Heart left ventricle (tissue), 13 donors: ENCODE data around the gene MED29.

Source experiments
- POLR2A ChIP-seq, 2 donors: fragments of 450-650 bp; IDR thresholded peaks; one replicate each; pipeline ENCODE4 v1.6.1; 2017; ENCODE audit warnings: antibody characterized with exemption in 2 of 2, mild to moderate bottlenecking in 2 of 2, moderate library complexity in 2 of 2
- TF ChIP-seq, protein P1 (sequence below), 12 donors: fragments of 200-600 bp; sonication (generic) in 4 of 12; IDR thresholded peaks; one replicate each; pipeline versions ENCODE4 v1.5.0 to v1.8.0; 2018 to 2022; ENCODE audit warnings: antibody characterized with exemption in 12 of 12, mild to moderate bottlenecking in 5 of 12
- donor health status: ischemic (EF 13 %, LVEDD 7.1; RV severe dilation, severe dysfunction).
- donor health status: DM: no; HTN: yes; CAD: no.
- donor health status: DM: no; HTN: no; CAD: no.
- donor health status: ischemic (EF 25% LVEDD 6.9; RV normal size, moderate dysfunction).
- donor health status: ischemic (EF 25% LVEDD 5.7; RV mildly dilated, moderate dysfunction).
- donor health status: ischemic (EF 35%, LVEDD 5.7; RV mildly dilated, moderate dysfunction).
- donor health status: nonischemic (EF 11% LVEDD 7.7; RV severe dilation, severe dysfunction).
- donor health status: DM: yes; HTN: yes; CAD: no.
- donor health status: PGD.
- donor health status: ischemic (EF 29% LVEDD 5.4; RV normal size, mild dysfunction).
- donor health status: nonischemic (EF 23%, LVEDD 6.1; RV moderate dilation, normal function).

DNA sequence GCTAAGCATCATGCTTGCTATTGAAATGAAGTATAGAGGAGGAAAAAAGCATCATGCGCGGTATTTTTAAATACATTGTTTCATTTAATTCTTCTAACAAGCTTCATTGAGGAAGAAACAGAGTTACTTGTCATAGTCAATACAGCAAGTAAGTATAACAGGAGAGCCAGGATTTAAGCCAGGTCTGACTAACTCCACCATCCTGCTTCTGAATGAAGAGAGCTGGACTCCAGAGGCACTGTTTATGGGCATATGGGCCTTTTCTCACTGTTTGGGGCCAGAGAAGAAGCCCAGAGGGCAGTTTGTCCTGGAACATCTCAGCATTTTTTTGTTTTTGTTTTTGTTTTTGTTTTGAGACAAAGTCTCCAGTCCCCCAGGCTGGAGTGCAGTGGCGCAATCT, 41.0 kb upstream of the MED29 start:
- no peak for TF ChIP-seq POLR2A (IDR thresholded peaks at IDR 0.05)
- TF ChIP-seq, protein P1, sequence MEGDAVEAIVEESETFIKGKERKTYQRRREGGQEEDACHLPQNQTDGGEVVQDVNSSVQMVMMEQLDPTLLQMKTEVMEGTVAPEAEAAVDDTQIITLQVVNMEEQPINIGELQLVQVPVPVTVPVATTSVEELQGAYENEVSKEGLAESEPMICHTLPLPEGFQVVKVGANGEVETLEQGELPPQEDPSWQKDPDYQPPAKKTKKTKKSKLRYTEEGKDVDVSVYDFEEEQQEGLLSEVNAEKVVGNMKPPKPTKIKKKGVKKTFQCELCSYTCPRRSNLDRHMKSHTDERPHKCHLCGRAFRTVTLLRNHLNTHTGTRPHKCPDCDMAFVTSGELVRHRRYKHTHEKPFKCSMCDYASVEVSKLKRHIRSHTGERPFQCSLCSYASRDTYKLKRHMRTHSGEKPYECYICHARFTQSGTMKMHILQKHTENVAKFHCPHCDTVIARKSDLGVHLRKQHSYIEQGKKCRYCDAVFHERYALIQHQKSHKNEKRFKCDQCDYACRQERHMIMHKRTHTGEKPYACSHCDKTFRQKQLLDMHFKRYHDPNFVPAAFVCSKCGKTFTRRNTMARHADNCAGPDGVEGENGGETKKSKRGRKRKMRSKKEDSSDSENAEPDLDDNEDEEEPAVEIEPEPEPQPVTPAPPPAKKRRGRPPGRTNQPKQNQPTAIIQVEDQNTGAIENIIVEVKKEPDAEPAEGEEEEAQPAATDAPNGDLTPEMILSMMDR (IDR thresholded peaks at IDR 0.05) = no peak
